Left lobe of liver (tissue), 2 donors: ENCODE results near the gene ODAD4. TPM values are rescaled to one million over a fixed set of nuclear protein-coding genes. Genes with fewer than 3 reads are reported as not detected.
A peak's percentile ranks its signal among the peaks of the same experiment; 100 is the strongest.

ENCODE experiments used
- ATAC-seq: fragments of 200-7000 bp; cut with Tn5 transposase; one replicate; pipeline ENCODE4 v1.9.1; 2020; ENCODE audit warnings: mild to moderate bottlenecking, moderate library complexity
- DNase-seq: peaks from one replicate; pipeline ENCODE4 v3.0.0-alpha.2; 2020; ENCODE audit warnings: low spot score
- total RNA-seq: library from RNA; stranded (reverse); gene quantifications from one replicate; pipeline ENCODE4 v1.2.1, GENCODE V29; 2021
- donor health status: DM: no; HTN: no; CAD: no; lungs with moderate emphysema.
- donor health status: DM: no; HTN: yes; CAD: no.

The ODAD4 gene
- total RNA-seq, 1 donor from 2014 or later: 0.30 TPM

DNA sequence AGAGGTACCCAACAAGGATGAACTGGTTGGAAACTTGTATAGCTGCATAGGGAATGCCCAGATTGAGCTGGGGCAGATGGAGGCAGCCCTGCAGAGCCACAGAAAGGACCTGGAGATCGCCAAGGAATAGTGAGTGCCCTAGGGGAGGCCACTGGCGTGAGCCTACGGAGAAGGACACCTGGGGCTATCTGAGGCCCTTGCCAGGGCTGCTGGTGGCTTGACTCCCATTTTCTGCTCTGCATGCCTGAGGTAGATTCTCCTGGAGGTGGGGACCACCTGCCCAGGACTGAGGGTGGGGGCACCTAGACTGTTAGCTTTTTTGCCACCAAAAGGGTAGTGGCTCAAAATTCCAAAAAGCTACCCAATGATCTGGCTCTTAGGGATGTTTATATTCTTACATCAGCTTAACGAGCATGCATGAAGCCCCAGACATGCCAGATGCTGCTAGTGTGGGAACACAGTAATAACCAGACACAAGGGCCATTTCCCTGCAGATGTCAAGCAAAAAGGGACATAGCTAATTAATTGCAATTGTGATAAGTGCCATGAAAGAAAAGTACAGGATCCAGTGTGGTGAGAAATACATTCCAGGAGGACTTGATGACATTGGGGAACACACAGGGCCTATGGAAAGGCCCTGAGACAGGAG is 8.8 kb downstream of the ODAD4 start:
- no peak for DNase-seq
- no peak for ATAC-seq

DNA sequence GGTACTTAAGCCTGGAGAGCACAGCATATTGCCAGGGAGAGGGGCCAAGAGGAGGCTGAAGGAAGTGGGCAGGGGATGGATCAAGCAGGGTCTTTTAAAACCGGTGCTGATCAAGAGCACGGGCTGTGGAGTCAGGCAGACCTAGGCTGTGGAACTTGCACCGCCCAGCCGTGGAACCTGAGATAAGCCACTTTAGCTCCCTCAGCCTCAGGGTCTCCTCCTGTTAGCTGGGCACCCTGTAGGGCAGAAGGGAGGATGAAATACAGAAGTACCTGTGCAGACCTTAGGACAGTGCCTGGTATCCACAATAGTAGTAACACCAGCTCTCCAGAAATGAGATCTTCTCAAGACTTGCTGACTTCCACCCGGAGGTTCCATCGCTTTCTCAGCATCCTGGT is 9.3 kb downstream of the ODAD4 start:
- DNase-seq: no peak
- no peak for ATAC-seq

DNA sequence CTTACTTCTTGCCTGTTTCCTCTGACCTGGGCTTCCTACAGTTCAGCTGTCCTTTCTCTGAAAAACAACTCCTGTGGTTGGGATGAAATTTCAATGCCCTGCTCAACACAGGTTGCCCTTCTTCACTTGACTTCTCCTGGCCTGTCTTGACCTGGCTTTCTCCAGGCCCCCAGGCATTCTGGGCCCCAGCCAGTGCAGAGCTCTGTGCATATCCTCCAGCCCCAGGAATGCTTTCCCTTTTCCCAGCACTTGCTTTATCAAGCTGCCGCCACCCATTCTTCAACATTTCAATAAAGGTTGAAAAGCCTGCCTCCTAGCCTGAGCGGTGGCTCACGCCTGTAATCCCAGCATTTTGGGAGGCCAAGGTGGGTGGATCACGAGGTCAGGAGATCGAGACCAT is 10.8 kb downstream of the ODAD4 start:
- no peak for ATAC-seq
- DNase-seq: no peak

DNA sequence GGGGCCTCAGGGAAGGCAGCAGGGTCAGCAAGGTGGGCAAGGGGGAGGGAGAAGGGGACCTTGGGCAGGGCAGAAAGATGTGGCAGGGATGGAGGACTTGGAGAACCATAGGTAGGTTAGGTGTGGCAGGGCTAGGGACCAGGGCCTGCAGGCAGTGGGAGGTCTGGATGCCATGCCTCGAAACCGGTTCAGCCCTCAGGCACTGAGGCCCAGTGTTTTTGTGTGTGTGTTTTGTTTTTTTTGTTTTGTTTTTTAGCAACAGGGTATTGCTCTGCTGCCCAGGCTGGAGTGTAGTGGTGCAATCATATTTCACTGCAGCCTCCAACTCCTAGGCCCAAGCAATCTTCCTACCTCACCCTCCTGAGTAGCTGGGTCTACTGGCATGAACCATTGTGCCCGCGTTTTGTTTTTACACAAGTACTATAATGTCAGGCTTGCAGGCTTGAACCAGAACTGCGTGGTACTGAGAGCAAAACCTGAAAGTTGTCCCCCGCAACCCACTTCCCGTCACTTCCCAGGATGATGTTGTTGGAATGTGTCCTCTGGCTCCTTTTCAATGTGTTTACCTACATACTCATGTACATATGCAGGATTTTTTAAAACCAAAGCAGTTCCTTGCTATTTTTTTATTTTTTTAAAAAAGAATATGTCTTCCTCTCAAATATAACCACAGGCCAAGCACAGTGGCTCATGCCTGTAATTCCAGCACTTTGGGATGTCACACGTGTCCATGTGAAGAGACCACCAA is 12.4 kb downstream of the ODAD4 start:
- no peak for ATAC-seq
- no peak for DNase-seq

DNA sequence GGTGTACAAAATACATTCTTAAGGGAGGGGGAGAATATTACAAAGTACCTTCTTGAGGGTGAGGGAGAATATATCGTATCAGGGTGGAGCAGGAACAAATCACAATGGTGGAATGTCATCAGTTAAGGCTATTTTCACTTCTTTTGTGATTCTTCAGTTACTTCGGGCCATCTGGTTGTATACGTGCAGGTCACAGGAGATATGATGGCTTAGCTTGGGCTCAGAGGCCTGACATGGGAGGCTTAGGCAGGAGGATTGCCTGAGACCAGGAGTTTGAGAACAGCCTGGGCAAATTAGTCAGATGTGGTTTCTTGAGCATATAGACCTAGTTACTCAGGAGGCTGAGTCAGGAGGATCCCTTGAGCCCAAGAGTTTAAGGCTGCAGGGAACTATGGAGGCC is 13.1 kb downstream of the ODAD4 start:
- DNase-seq: no peak
- no peak for ATAC-seq

DNA sequence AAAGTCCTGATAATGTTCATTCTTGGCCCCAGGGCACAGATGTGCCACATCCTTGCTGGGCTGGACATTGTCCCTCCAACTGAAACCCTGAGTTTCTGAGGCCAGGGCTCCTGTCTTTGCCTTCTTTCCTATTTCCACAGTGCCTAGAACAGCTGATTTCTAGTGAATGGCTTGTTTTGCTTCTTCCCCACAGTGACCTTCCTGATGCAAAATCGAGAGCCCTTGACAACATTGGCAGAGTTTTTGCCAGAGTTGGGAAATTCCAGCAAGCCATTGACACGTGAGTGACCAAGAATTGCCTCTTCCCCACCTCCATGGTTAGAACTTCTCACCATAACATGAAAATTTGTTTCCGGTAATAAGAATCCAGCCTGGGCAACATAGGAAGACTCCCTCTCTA is 14.5 kb downstream of the ODAD4 start:
- ATAC-seq (peak; percentile 42), DNase-seq (no peak)

DNA sequence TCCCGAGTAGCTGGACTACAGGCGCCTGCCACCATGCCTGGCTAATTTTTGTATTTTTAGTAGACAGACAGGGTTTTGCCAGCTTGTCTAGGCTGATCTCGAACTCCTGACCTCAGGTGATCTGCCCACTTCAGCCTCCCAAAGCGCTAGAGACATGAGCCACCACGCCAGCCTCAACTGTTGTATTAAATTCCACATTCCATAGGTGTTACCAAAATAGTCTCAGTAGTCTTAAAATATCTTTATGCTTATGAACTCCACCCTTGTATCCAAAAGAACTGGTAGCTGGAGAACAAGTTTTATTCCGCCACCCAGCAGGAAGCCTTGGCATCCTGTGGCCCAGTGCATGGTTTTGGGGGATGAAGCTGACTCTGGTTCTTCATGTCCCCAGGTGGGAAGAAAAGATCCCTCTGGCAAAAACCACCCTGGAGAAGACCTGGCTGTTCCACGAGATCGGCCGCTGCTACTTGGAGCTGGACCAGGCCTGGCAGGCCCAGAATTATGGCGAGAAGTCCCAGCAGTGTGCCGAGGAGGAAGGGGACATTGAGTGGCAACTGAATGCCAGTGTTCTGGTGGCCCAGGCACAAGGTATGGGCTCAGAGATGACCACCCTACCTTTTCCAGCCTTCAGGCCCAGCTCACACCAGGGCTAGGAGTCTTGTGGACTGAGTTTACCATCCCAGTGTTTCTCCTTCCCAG is 18.5 kb downstream of the ODAD4 start:
- DNase-seq: no peak
- no peak for ATAC-seq

DNA sequence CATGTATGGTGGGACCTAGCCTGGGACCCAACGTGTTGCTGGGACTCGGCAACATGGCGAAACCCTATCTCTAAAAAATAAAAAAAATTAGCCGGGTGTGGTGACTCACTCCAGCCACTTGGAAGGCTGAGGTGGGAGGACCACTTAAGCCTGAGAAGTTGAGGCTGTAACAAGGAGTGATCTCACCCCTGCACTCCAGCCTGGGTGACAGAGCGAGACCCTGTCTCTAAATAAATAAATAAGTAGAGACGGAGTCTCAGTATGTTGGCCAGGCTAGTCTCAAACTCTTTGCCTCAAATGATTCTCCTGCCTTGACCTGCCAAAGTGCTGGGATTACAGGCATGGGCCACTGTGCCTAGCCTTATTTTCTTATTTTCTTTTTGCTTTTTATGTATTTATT is 26.1 kb downstream of the ODAD4 start:
- no peak for DNase-seq
- no peak for ATAC-seq

DNA sequence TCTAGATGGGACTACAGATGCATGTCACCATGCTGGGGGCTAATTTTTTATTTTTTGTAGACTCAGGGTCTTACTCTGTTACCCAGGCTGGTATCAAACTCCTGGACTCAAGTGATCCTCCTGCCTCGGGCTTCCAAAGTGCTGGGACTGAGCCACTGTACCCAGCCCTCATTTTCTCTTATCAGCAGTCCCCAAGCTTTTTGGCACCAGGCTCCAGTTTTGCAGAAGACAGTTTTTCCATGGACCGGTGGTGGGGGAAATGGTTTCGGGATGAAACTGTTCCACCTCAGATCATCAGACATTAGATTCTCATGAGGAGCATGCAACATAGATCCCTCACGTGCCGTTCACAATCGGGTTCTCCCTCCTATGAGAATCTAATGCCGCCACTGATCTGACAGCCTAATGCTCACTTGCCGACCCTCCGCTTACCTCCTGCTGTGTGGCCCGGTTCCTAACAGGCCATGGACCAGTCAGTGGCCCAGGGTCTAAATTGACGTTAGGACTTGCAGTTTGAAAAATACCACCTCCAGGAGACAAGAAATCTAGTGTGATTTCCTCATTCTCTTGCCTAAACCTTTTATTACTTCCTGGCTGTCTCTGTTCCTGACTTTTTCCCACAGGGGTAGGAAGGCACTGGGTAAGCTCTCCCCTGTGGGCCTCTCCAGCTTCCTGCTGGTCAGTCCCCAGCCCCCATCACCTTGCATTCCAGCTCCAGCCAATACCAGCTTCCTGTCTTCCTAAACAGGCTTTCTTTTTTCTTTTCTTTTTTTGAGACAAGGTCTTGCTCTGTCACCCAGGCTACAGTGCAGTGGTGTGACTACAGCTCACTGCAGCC is 26.8 kb downstream of the ODAD4 start:
- ATAC-seq (no peak), DNase-seq (no peak)

DNA sequence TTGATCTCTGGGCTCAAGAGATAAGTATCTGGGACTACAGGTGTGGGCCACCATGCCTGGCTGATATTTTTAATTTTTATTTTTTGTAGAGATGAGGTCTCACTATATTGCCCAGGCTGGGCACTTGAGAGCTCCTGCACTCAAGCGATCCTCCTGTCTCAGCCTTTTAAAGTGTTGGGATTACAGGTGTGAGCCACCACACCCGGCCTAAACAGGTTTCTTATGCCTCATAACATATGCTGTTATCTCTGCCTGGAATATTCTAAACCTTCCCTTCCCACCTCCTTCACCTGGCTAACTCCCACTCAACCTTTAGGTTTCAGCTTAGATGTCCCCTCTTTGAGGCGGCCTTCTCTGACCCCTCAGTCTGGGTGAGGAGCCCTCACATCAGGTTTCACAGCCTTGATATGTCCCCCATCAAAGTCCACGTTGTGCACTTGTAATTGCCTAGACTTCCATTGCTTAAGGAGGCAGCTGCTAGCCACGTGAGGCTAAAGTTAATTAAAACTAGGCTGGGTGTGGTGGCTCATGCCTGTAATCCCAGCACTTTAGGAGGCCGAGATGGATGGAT is 27.5 kb downstream of the ODAD4 start:
- DNase-seq (no peak), ATAC-seq (no peak)

DNA sequence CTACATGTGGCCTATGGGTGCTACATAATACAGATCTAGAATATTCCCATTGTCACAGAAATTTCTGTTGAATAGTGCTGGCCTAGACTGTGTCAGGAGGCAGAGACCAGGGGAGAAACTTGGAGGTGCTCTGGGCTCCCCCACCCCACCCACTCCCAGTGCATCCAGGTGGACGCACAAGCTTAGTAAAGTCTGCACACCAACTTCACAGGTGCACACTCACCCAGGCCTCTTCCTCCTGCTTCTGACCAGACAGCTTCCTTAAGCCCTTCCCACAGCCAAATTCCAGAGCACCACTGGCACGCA is 28.6 kb downstream of the ODAD4 start:
- ATAC-seq: no peak
- no peak for DNase-seq

DNA sequence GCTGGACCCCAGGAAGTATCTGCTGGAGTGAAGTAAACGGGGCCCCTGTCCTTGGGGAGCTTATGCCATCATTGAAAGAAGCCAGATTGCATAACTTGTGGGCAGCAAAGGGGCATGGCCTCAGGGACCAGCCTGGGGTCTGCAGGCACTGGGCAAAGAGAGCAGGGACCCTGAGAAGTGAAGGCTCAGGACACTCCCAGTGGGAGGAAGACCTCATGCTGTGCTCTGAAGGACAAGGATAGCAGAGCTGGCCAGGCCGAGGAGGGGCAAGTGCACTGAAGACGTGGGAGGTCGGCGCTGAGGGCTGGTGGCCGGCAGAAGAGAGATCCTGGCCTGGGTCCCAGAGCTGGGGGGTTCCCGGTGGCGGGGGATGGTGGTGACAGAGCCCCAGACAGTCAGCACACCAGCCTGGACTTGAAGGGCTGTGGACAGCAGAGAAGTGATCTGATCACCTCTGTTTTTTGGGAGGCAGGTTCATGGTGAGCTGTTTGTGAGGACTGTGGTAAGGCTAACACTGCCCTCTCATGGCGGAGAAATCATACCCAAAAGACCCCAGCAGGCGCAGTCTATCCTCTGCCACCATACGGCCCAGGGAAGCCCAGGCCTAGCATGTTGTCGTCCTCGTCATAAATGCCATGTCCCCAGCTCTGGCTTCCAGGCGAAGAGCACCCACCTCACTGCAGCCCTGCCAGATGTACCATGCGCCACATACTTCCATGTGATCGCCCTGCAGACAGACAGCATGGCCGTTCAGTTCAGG is 29.1 kb downstream of the ODAD4 start:
- peak; percentile 87 for ATAC-seq
- DNase-seq: peak; percentile 62

DNA sequence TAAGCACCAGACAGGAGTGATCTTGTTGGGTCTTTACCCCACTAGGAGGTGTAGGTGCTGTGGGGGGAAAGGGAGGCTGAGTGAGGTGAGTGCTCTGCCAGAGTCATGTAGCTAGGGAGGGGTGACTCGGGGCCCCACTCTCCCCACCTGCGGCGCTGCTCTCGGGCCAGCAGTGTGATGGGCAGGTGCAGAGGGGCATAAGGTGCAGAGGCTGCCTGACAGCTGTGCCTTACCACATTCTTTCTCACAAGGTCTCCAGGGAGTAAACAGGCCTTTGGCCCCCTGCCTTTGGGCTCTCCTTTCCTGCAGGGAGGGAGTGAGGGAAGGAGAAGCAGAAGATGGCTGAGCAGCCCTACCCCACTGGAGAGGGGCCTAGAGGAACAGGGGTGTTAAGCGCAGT is 31.7 kb downstream of the ODAD4 start:
- DNase-seq: no peak
- no peak for ATAC-seq

DNA sequence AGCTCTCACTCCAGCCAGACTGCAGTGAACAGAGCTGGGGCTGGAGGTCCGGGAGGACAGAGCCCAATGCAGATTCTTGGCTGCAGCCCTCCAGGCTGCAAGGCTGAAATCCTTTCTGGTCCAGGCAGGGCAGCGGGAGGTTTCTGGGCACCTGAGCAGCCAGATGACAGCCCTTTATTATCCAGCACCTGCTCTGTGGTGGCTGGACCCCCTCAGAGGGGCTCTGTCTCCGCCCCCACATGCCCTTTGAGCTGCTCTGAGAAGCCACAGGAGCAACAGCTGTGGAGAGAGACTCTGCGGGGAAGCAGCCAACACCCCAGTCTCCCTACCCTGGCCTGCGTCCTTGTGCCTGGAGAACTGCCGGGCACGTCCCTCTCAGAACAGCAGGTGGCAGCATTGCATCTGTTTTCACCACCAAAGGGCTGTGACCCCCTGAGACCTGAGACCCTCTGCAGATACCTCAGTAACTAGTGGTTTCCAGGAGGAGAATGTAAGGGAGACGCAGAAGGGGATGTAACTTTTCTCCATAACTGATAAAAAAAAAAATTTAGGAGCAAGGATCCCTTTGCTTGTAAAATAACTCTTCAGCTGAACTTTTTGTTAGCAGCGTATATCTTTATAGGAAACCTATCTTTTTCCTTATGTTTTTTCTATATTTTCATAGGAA is 32.5 kb downstream of the ODAD4 start:
- DNase-seq: peak; percentile 75
- peak; percentile 34 for ATAC-seq

DNA sequence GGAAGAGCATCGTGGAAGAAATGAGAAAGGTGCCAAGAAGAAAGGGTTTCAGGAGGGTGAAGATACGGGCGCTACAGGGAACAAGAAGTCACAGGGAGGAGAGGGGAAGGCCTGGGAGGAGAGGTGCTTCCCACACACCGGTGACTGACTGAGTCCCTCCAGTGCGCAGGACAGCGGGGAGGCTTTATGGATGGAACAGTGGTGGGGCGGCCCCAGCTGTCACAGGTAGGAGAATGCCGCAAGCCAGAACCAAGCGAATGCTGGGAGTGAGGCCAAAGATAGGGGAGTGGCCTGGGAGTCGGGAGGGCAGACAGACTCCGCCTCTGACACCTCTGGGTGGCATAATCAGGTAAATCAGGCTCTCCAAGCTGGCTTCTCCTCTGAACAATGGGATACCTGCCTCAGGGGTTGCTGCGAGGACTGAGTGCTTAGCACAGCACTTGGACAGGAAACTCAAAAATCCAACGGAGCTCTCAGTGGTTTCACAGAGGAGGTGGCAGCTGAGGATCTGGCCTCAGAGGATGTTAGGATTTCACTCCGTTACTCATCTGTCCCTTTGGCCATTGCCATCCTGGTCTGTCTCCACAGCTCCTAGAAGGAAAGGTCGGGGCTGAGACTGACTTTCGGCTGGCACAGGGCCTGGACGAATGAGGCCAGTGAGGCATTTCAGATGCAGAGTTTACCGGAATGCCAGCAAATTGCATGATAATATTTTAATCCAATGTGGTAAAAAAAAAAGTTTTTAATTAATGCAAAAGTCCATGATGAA is 35.5 kb downstream of the ODAD4 start:
- DNase-seq (peak; percentile 90), ATAC-seq (peak; percentile 77)

DNA sequence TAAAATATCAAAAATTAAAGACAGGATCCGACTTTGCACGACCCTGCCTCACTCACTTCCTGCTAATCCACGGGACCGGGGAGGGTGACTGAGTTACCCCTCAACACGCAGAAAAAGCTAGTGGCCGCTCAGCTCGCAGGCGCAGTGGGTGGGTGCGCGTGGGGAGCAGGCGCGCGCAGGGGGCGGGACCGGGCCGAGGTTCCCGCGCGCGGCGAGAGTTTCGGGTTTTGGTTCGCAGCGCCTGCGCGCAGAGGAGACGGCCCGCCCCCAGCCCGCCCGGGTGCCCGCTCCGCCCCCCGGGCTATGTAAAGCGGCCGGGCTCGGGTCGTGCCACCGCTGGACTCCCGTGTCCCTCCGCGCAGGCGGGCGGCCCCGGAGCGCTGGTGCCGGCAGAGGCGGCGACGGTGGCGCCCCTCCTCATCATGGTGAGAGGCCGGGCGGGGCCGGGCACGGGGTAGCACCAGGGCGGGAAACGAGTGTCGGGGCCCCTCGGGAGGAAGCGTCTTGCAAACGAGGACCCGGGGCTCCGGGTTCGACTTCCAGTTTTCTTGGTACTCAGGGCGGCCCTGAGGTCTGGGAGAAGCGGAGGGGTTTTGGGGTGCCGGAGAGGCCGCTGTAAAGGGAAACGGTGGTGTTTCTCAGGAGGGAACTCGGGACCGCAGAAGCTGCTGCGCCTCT is 36.2 kb downstream of the ODAD4 start, which contains the start of gene CNP:
Gene CNP, plus strand, starts transcription at position 333 of the 678 bp plus-strand sequence. Its CDS starts 90 bp downstream, at position 423.
- peak; percentile 94 for DNase-seq
- peak; percentile 86 for ATAC-seq

DNA sequence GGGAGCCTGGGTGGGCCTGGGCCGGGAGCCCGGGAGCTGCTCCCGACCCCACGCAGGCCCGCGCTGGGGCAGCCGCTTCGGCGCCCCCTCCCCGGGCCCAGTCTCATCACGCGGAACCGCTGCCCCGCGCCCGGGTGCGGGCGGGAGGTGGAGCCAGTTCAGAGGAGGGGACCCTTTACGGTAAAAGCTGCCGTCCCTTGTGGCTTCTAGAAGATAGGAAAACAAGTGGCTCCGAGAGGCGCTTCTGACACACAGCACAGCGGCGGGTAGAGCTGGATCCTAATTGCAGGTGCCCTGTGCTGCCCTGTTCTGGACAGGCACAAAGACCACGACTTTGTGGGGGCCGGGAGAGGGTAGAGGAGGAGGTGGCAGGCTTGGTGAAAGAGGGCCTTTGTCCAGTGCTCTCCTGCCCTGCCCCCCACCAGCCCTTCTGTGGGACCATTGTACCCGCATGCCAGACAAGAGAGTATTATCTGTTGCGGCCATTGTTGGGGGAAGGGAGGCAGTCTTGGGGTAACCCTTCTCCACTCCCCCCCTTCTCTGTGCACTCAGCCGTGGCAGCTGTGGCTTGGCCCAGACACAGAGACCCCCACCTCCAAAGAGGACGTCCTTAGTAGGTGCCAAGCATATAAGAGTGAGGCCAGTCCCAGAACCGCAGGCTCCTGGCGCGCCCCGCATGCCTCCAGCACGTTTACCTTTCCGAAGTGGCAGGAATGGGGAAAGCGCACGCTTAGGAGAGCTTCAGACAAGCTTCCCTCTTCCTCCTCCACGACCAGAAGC is 36.9 kb downstream of the ODAD4 start:
- ATAC-seq: peak; percentile 6

More for the DNA sequence above, 36.9 kb downstream of the ODAD4 start:
- peak; percentile 53 for DNase-seq
